Vagina (tissue), 2 donors: ENCODE measurements around the gene OR5J2.

ENCODE experiments used
- POLR2A ChIP-seq, 2 donors: fragments of 450-650 bp; IDR thresholded peaks; one replicate each; pipeline ENCODE4 v1.6.1; 2017; ENCODE audit warnings: antibody characterized with exemption in 2 of 2, mild to moderate bottlenecking in 2 of 2, moderate library complexity in 2 of 2
- POLR2AphosphoS5 ChIP-seq, 2 donors: sonication (generic); formaldehyde crosslinking; IDR thresholded peaks; one replicate each; pipeline ENCODE4 v1.9.0; 2017; ENCODE audit warnings: antibody characterized with exemption in 2 of 2, mild to moderate bottlenecking in 2 of 2, low read depth in 1 of 2; ENCODE audit not compliant: insufficient read depth in 1 of 2
- TF ChIP-seq, protein P1 (sequence below), 3 experiments: fragments of 450-650 bp in 2 of 3; fragments of 200-600 bp in 1 of 3; sonication (generic) in 1 of 3; IDR thresholded peaks; one replicate each; pipeline ENCODE4 v1.5.1; 2017 to 2019; ENCODE audit warnings: antibody characterized with exemption in 3 of 3, mild to moderate bottlenecking in 2 of 3, moderate library complexity in 2 of 3

DNA sequence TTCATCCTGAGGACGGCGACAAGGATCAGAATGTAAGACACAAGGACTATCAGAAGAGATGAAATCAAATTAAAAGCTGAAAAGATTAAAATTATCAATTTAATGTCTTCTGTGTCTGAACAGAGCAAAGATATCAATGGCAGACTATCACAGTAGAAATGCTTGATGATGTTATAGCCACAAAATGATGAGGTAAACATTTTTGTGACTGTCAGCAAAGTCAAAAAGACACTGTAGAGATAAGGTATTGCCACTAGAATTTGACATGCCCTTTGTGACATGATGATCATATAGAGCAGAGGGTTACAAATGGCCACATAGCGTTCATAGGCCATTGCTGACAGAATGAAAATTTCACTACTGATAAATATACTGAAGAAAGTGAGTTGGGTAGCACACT lies 12.2 kb downstream of the OR5J2 start:
- TF ChIP-seq, protein P1, sequence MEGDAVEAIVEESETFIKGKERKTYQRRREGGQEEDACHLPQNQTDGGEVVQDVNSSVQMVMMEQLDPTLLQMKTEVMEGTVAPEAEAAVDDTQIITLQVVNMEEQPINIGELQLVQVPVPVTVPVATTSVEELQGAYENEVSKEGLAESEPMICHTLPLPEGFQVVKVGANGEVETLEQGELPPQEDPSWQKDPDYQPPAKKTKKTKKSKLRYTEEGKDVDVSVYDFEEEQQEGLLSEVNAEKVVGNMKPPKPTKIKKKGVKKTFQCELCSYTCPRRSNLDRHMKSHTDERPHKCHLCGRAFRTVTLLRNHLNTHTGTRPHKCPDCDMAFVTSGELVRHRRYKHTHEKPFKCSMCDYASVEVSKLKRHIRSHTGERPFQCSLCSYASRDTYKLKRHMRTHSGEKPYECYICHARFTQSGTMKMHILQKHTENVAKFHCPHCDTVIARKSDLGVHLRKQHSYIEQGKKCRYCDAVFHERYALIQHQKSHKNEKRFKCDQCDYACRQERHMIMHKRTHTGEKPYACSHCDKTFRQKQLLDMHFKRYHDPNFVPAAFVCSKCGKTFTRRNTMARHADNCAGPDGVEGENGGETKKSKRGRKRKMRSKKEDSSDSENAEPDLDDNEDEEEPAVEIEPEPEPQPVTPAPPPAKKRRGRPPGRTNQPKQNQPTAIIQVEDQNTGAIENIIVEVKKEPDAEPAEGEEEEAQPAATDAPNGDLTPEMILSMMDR (IDR thresholded peaks at IDR 0.05), result no peak
- TF ChIP-seq POLR2A (IDR thresholded peaks at IDR 0.05) (no peak), POLR2AphosphoS5 (IDR thresholded peaks at IDR 0.05; ENCODE audit: insufficient read depth in 1 of 2, low read depth in 1 of 2) (no peak)
